Limb (tissue), 2 donors: ENCODE results near the gene KLC3.
"Not testable (repeated sequence)": the region's sequence is repeated elsewhere in the genome, so short reads cannot be mapped to it uniquely, and the experiment has no call there.

Experiments used
- DNase-seq, 2 donors: peaks; one replicate each; pipeline ENCODE4 v3.0.0-alpha.2; 2016; ENCODE audit errors: extremely low spot score in 2 of 2

Gene KLC3

DNA sequence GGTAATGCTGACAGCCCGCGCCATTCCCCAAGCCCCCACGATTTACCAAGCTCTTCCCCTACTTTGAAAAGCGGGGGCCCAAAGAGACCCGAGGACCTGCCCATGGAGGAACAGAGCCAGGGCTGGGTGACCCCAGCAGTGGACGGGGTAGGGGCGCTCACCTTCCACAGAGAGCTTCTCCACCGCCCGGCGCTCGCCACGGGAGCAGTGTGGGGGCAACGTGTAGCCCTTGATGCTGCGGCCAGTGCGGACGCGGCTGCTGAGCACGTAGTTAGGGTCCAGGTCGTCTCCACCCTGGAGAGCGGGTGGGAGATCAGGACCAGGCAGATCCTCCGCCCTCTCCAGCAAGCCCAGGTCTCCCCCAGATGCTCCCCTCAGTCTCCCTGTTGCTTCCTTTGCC lies 25.2 kb upstream of the KLC3 start:
- no peak for DNase-seq

DNA sequence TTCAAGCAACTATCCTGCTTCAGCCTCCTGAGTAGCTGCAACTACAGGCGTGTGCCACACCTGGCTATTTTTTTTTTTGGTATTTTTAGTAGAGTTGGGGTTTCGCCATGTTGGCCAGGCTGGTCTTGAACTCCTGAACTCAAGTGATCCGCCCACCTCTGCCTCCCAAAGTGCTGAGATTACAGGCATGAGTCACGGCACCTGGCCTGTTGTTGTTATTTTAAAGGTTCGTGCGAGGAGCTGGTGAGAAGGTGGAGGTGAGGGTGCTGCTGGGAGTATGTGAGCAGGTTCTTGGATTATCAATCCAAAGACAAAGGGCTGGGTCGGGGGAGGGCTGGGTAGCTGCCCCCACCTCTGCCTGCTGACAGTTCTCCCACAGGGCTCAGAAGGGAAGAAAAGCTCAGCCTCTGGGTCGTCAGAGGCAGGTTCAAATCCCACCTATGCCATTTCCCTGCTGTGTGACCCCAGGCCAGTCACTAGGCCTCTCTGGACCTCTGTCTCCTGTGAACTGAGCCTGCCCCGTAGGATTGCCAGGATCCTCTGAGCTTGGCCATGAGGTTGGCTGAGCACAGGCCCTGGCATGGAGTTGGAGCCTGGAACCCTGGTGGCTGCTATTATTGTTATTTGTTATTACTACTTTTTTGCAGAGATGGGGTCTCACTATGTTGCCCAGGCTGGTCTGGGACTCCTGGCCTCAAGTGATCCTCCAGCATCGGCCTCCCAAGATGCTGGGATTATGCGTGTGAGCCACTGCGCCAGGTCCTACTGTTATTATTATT lies 19.4 kb upstream of the KLC3 start:
- no peak for DNase-seq

DNA sequence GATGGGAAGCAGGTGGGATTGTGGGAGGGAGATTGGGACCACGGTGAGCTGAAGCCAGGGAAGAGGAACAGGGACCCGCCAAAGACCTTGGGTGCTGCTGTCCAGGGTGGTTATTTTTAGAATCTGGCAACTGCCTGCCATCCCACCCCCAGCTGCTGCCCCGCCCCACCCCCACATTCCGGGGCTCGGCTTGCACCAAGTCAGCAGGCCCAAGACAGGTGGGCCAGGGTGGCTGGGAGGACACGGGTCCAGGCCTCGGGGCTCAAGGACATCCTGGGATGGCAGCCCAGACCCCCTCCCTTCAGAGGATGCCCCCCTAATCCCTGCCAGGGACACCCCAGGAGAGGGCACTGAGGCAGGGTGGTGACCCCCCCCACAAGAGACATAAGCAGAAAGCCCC lies 18.7 kb upstream of the KLC3 start:
- DNase-seq = no peak

DNA sequence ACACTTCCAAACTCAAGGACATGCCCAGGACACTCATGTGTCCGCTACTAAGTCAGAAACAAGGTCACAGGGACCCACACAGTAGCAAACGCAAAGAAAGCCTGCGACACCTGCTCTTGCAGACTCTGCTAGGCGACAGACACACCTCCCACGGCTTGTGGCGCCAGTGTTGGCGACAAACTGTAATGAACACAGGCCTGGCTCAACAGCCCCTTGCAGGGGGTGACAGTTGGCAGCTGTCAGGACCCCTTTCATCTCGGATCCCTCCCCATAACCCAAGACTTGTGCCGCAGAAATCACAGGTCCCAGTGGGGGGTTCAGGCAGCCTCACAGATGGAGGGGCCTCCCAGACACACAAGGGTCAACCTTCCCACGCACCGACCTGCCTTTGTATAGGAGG lies 18.2 kb upstream of the KLC3 start:
- no peak for DNase-seq

DNA sequence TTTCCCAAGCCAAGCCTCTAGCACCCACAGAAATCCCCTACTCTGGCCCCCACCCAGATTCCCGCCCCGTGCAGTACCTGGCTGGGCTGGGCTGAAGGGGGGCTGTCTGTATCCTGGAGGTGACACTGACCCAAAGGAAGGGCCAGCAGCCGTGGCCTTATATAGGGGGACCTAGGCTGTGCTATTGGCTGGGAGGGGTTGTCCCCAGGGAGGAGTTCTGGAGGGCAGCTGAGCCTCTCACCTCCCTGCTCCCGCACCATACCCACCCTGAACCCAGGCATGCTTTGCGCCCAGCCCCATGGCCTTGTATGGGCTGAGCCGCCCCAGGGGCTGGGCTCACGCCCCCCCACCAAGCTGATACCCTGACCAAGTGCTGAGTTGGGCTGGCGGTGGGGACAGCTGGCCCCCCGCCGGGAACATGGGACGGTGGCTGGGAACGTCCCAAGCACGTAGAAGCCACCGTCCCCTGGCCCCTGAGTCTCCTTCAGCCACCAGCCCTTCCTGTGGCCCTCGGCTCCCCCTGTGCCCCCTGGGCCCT lies 17.7 kb upstream of the KLC3 start, which contains the start of gene CKM:
TSS of gene CKM (minus strand) at position 132 of the 538 bp plus-strand sequence. CDS start 3,162 bp downstream, outside the sequence.
- DNase-seq = peak; percentile 20 to 58

DNA sequence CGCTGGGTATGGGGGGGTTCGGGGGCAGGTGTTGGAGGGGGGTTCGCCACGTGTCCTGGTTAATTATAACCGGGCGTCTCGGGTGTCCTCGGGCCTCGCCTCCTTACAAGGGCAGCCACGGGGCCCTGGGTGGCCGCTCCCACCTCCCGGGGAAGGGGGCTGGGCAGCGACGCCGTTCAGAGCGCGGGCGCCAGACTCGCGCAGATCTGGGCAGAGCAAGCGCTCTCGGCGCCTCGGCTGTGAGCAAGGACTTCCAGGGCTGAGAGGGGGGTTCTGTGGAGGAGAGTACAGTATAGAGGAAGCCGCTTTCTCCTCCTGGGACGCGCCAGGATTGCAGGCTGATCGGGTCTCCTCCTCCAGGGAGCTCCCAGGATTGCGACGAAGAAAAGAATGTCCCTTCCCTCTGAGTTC lies 16.9 kb upstream of the KLC3 start:
- DNase-seq = peak in 1 of 2 donors; percentile 66

DNA sequence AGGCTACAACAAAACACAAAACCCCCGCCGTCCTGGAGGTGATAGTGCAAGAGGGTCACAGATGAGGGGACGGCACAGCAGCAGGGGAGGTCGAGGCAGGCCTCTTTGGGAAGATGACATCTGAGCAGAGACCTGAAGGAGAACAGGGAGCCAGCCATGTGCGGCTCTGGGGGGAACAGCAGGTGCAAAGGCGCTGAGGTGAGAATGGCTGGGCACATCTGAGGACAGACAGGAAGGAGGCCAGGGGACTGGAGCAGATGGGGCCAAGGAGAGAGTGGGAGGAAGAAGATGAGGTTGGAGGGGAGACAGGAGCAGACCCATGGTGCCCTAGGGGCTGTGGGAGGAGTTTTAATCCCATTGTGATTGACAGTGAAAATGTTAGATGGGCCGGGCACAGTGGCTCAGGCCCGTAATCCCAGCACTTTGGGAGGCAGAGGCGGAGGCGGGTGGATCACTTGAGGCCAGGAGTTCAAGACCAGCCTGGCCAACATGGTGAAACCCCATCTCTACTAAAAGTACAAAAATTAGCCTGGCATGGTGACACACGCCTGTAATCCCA lies 16.1 kb upstream of the KLC3 start:
- DNase-seq = no peak

DNA sequence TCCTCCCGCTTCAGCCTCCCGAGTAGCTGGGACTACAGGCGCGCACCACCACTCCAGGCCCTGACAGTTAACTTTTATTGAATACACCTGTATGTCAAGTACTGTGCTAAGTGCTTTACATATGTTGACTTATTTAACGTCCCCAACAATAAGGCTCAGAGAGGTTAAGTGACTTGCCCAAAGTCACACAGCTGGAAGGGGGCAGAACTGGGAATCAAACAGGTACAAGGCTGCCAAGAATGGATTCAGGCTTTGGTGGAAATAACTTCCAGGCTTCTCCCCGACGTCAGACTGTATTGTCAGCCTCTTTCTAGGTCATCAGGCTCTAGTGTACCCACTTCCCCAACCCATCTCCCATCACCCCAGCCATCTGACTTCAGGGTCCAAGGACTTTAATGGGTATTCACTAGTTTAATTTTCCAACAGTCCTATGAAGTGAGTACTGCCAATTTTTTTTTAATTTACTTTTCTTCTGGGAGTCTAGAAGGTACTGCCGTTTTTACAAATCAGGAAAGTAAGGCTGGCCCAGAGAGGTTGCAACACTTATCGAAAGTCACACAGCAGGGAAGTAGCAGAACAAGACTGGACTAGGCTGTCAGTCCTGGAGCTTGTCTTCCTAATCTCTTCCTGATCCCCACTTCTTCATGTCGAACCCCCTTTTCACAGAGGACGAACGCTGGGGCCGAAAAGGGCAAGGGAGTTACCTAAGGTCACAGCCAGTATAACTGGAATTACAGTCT lies 13.0 kb upstream of the KLC3 start:
- no peak for DNase-seq

DNA sequence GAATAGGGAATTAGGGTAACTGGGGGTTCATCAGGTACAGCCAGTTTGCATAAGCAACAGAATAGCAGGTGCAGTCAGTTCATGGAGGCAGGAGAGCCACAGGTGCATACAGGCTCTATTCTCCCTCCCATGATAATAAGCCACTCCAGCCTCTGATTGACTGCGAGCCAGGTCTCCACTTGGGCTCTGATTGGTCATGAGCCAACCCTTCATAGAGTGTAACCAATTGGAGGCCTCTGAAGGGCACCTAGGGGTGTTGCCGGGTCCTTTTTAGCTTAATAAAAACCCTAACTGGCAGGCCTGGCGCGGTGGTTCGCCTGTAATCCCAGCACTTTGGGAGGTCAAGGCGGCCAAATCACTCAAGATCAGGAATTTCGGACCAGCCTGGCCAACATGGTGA lies 9.1 kb upstream of the KLC3 start:
- no peak for DNase-seq

DNA sequence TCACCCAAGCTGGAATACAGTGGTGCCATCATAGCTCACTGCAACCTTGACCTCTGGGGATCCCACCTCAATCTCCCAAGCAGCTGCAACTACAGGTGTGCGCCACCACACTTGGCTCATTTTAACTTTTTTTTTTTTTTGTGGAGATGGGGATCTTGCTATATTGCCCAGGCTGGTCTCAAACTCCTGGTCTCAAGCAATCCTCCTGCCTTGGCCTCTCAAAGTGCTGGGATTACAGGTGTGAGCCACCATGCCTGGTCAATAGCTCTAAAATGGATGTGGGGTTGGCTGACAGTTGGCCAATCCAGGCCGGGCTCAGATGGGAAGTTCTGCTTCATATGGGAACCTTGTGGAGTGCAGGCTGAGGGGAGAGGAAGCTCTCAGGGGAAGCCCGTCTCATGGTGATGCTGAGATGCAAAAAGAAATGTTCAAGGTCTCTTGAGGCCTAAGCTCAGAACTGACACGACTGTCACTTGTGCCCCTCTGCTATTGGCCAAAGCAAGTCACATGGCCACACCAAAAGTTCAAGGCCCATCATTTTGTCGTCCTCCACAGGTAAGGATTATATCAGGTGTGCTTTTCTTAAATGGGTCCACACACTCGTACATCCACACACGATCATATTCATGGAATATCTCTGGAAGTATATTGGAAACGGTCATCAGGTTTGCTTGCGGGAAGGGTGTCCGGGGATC lies 6.8 kb upstream of the KLC3 start:
- DNase-seq = no peak

DNA sequence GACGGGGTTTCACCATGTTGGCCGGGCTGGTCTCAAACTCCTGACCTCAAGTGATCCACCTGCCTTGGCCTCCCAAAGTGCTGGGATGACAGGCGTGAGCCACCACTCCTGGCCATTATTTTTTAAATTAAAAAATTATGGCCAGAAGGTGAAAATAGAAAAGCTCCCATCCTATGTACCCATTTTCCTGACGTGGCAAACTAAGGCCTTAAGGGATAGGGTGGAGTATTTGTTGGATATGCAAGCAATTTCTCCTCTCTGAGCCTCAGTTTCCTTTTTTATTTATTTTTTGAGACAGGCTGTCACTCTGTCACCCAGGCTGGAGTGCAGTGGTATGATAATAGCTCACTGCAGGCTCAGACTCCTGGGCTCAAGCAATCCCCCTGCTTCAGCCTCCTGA lies 5.7 kb upstream of the KLC3 start:
- DNase-seq = not testable (repeated sequence)

DNA sequence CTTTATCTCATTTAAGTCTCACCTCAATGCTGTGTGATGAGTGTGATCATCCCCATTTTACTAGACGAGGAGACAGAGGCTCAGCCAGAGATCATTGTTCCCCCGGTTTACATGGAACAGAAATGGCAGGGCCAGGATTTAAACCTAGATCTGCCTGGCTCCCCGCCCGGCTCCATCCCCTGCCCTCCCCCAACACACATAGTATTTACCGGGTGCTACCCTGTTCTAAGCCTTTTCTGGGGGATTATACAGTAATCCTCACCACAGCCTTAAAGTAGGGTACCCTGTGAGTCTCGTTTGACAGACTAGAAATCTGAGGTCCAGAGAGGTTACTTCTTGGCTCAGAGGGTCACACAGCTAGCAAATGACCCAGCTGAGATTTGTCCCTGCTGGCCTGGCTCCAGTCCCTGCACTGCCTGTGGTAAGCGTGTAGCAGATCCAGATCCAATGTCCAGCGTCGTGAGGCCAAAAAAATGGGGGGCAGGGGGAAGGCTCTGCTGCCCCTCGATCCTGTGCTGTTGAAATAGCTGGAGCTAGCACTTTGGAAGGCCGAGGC lies 3.8 kb upstream of the KLC3 start:
- DNase-seq = no peak

DNA sequence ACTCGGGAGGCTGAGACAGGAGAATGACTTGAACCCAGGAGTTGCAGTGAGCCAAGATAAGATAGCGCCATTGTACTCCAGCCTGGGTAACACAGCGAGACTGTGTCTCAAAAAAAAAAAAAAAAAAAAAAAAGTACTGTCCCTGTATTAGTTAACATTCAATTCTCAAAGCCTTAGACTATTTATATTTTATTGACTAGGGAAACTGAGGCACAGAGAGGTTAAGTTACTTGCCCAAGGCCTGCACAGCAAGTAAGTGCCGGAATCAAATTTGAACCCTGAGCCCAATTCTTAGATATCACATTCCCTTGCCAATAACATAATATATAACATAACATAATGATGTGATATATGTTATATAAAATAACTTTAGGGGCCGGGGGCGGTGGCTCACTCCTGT lies 921 bp upstream of the KLC3 start:
- DNase-seq = no peak

DNA sequence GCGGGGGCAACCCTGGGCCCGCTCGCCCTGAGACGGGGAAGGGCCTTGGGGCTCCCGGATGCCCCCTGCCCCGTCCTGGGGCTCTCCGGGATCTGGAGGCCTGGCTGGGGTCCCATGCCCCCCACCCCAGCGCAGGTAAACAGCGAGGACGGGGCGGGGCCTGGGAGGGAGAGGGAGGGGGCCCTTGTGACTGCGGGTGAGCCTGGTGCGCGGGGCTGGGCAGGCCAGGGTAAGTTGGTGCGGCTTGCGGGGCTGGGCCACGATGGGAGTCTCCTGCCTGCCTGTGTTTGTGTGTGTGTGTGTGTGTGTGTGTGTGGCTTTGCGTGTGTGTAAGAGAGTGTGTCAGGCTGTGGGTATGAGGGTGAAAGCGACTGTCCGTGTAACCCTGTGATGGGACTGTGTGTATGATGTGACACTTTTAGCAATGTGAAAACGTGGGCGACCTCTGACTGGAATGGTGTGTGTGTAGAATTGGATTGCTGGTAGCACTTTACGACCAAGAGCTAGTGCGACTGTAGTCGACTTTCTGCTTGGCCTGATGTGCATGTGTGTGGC lies 426 bp downstream of the KLC3 start:
- no peak for DNase-seq

DNA sequence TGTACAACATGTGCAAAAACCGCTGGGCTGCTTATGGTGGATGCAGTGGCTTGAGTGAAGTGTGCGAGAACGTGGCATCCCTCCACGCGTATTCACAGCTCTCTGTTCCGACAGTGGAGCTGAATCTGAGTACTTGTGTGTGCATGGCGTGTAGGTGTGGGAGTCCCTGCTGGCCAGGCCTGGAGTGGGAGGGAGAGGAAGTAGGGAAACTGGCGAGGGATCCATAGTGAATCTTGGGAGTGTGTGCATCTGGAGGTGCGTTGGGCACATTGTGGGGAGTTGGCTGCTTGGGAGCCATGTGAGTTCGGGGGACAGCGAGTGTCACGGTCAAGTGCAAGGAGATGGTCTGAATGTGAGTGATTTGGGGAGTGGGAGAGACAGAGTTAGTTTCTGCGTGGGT lies 2.4 kb downstream of the KLC3 start:
- no peak for DNase-seq

DNA sequence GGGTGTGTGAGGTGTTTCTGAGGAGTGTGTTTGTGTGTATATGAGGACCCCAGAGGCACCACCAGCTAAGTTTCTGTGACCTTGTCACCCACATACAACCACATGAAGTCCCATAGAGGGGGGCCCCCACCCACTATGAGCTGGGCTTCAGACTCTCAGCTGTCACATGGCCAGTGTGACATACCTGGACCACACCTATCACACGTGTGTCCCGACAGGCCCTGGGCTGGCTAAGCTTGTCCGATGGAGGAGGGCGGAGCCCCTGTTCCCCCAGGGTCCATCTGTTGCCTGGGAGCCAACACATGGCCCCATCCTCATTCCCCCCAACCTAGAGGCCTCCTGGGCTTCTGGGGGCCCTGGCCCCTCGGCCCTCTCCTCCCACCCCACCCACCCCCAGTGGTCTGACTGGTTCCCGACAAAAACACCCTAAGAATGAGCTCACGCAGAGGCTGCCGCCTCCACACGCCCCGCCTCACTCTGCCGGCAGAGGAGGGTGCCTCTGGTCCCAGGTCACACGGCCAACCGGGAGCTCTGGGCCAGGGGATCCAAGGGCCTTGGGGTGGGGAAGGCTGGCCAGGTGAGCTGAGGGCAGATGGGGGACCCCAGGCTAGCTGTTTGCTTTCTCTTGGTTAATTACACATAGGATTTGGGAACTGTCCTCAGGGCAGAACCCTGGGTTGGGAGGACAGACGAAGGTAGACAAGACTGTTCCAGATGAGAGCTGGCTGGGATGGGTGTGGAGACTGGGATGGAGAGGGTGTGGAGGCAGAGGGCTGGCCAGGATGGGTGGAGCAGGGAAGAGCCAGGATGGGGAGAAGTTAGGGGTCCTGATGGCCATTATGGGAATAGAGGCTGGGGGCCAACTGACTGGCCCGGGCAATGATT lies 4.3 kb downstream of the KLC3 start:
- no peak for DNase-seq

DNA sequence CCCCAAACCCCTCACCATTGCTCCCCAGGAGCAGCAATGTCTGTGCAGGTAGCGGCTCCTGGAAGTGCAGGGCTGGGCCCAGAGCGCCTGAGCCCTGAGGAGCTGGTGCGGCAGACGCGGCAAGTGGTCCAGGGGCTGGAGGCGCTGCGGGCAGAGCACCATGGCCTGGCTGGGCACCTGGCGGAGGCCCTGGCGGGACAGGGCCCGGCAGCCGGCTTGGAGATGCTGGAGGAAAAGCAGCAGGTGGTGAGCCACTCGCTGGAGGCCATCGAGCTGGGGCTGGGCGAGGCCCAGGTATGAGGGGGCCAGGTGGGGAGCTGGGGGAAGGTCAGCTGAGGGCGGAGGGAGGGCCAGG lies 4.9 kb downstream of the KLC3 start:
- no peak for DNase-seq

DNA sequence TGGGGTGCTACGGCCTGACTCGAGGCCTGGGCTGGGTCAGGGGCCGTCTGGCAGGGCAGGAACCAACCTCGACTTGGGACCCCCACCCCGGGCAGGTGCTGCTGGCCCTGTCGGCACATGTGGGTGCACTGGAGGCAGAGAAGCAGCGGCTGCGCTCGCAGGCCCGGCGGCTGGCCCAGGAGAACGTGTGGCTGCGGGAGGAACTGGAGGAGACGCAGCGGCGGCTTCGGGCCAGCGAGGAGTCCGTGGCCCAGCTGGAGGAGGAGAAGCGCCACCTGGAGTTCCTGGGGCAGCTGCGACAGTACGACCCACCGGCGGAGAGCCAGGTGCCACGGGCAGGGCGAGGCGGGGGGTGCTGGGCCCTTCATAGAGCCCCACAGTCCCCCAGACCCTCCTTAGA lies 5.9 kb downstream of the KLC3 start:
- no peak for DNase-seq

DNA sequence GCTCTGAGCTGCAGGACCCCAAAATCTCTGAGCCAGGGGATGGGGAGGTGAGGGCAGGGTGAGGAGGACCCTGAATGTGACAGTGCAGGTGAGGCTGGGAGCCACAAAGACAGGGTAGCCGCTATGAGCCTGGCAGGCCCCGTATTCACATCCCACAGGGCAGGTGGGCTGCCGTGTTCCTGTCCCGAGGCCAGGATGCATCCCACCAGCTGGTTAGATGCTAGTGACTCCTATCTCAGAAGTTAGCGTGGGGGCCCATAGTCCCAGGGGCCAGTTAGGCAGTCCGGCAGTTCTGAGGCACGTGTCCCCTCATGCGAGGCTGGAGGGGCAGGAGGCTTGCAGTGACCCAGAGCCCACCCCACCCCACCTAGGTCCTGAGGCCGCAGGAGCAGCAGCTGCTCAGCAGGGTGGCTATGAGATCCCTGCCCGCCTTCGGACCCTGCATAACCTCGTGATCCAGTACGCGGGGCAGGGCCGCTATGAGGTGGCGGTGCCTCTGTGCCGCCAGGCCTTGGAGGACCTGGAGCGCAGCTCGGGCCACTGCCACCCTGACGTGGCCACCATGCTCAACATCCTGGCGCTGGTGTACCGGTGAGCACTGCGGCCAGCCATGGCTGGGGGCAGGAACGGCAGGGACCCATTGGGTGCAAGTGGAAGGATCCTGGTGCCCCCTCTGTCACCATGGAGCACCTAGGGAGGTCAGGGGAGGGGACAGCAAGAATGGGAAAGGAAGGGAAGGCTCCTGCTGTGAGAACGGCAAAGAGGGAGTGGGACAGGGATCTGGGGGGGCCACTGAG lies 7.2 kb downstream of the KLC3 start:
- DNase-seq = no peak
